Activated naive CD4-positive, alpha-beta T cell treated with anti-CD3 and anti-CD28 coated beads, Interleukin-2, amount 50 U/mL, for 72 hours (primary cell): ENCODE data around the gene CYBB. TPM values are rescaled to one million over a fixed set of nuclear protein-coding genes. Genes with fewer than 3 reads are reported as not detected.
A peak's percentile ranks its signal among the peaks of the same experiment; 100 is the strongest.
"Not testable (repeated sequence)": the region's sequence is repeated elsewhere in the genome, so short reads cannot be mapped to it uniquely, and the experiment has no call there.

ENCODE experiments used
- ATAC-seq, 2 donors: fragments of 150-1000 bp; cut with Tn5 transposase; 2 replicates each; pipeline ENCODE4 v1.10.0; 2021; ENCODE audit warnings: mild to moderate bottlenecking in 2 of 2, moderate library complexity in 2 of 2
- DNase-seq, 2 donors: peaks; one replicate each; pipeline ENCODE4 v3.0.0; 2021 to 2022; ENCODE audit warnings: low spot score in 2 of 2
- H3K27ac Mint-ChIP-seq, 2 donors: one replicate each; pipeline ENCODE4 v1.8.0; 2022; ENCODE audit warnings: mild to moderate bottlenecking in 2 of 2, mixed read lengths in 2 of 2
- H3K36me3 Mint-ChIP-seq, 2 donors: one replicate each; pipeline ENCODE4 v1.8.0; 2022; ENCODE audit warnings: mixed read lengths in 2 of 2
- H3K9me3 Mint-ChIP-seq, 2 donors: one replicate each; pipeline ENCODE4 v1.8.0; 2022; ENCODE audit warnings: mixed read lengths in 2 of 2
- total RNA-seq, 2 donors: library from RNA; stranded (reverse); gene quantifications; one replicate each; pipeline ENCODE4 v1.2.3, GENCODE V29; 2022

CYBB gene
- total RNA-seq: under 1 TPM in 1 of 2 donors, not detected in 1; 0.06 TPM

- ATAC-seq: no peak
- Mint-ChIP-seq H3K9me3 (no peaks in the 10 kb centered on the region), H3K36me3 (peaks cover 0 to 4% of the 10 kb centered on the region in 2 donors), H3K27ac (no peak within 1 kb of the TSS)
- DNase-seq: no peak
Measured at GRCh38 chrX:37779857-37780256, at the start of gene CYBB. Gene CYBB (plus strand): TSS chrX:37780059. CDS start chrX:37780078, 19 bp downstream.

GRCh38 chrX:37745354-37745753 is 34.5 kb upstream of the CYBB start:
- H3K36me3 Mint-ChIP-seq: peaks cover 0 to 5% of the 10 kb centered on the region in 2 donors
- no peaks in the 10 kb centered on the region for H3K9me3 Mint-ChIP-seq
- ATAC-seq (peak; percentile 33 to 38), DNase-seq (peak in 1 of 2 donors; percentile 64)
- H3K27ac Mint-ChIP-seq: peak overlapping the region in 1 of 2 donors; percentile 82

GRCh38 chrX:37745835-37746217 is 34.0 kb upstream of the CYBB start:
- Mint-ChIP-seq H3K9me3 (no peaks in the 10 kb centered on the region), H3K36me3 (peaks cover 0 to 5% of the 10 kb centered on the region in 2 donors), H3K27ac (peak overlapping the region; percentile 76 to 82)
- DNase-seq: no peak
- ATAC-seq: peak; percentile 57 to 67

- Mint-ChIP-seq H3K9me3 (peaks cover 0 to 3% of the 10 kb centered on the region in 2 donors), H3K36me3 (peaks cover 0 to 5% of the 10 kb centered on the region in 2 donors), H3K27ac (peak overlapping the region; percentile 77 to 82)
- DNase-seq (peak; percentile 26 to 58), ATAC-seq (peak; percentile 80 to 81)
Measured at GRCh38 chrX:37746218-37746941, 33.5 kb upstream of the CYBB start.

GRCh38 chrX:37746951-37747350 is 32.9 kb upstream of the CYBB start:
- ATAC-seq: no peak
- DNase-seq: no peak
- H3K27ac Mint-ChIP-seq: peak overlapping the region; percentile 77 to 82
- peaks cover 0 to 7% of the 10 kb centered on the region in 2 donors for H3K9me3 Mint-ChIP-seq
- peaks cover 0 to 5% of the 10 kb centered on the region in 2 donors for H3K36me3 Mint-ChIP-seq

GRCh38 chrX:37752281-37752680 is 27.6 kb upstream of the CYBB start:
- H3K27ac Mint-ChIP-seq: no peak overlapping the region

GRCh38 chrX:37752936-37753335 is 26.9 kb upstream of the CYBB start:
- Mint-ChIP-seq H3K9me3 (peaks cover 0 to 10% of the 10 kb centered on the region in 2 donors), H3K36me3 (no peaks in the 10 kb centered on the region), H3K27ac (no peak overlapping the region)
- ATAC-seq (no peak), DNase-seq (no peak)

More at GRCh38 chrX:37752281-37752680, 27.6 kb upstream of the CYBB start:
- H3K9me3 Mint-ChIP-seq: peaks cover 0 to 8% of the 10 kb centered on the region in 2 donors
- ATAC-seq (no peak), DNase-seq (no peak)
- no peaks in the 10 kb centered on the region for H3K36me3 Mint-ChIP-seq

- no peak overlapping the region for H3K27ac Mint-ChIP-seq
- peaks cover 1 to 10% of the 10 kb centered on the region in 2 donors for H3K9me3 Mint-ChIP-seq
- ATAC-seq: peak in 1 of 2 donors; percentile 28
- DNase-seq: no peak
- no peaks in the 10 kb centered on the region for H3K36me3 Mint-ChIP-seq
Measured at GRCh38 chrX:37753384-37753783, 26.5 kb upstream of the CYBB start.

- no peak for DNase-seq
- peak; percentile 81 to 89 for ATAC-seq
Measured at GRCh38 chrX:37754516-37754915, 25.3 kb upstream of the CYBB start.

GRCh38 chrX:37755025-37755424 is 24.8 kb upstream of the CYBB start:
- DNase-seq (no peak), ATAC-seq (peak; percentile 82 to 83)
- Mint-ChIP-seq H3K9me3 (peaks cover 3 to 10% of the 10 kb centered on the region in 2 donors), H3K27ac (no peak overlapping the region), H3K36me3 (no peaks in the 10 kb centered on the region)

More at GRCh38 chrX:37754516-37754915, 25.3 kb upstream of the CYBB start:
- H3K27ac Mint-ChIP-seq: no peak overlapping the region
- peaks cover 3 to 10% of the 10 kb centered on the region in 2 donors for H3K9me3 Mint-ChIP-seq
- H3K36me3 Mint-ChIP-seq: no peaks in the 10 kb centered on the region

- Mint-ChIP-seq H3K9me3 (peaks cover 3% of the 10 kb centered on the region in 2 donors), H3K36me3 (no peaks in the 10 kb centered on the region), H3K27ac (no peak overlapping the region)
- ATAC-seq (no peak), DNase-seq (no peak)
Measured at GRCh38 chrX:37757082-37757481, 22.8 kb upstream of the CYBB start.

GRCh38 chrX:37759351-37759750 is 20.5 kb upstream of the CYBB start:
- Mint-ChIP-seq H3K9me3 (peaks cover 3% of the 10 kb centered on the region in 2 donors), H3K36me3 (no peaks in the 10 kb centered on the region), H3K27ac (no peak overlapping the region)
- no peak for DNase-seq
- no peak for ATAC-seq

- Mint-ChIP-seq H3K27ac (no peak overlapping the region), H3K36me3 (no peaks in the 10 kb centered on the region), H3K9me3 (peaks cover 3% of the 10 kb centered on the region in 2 donors)
- DNase-seq (no peak), ATAC-seq (peak in 1 of 2 donors; percentile 51)
Measured at GRCh38 chrX:37759878-37760418, 19.9 kb upstream of the CYBB start.

- DNase-seq (no peak), ATAC-seq (no peak)
- no peaks in the 10 kb centered on the region for H3K36me3 Mint-ChIP-seq
- no peak overlapping the region for H3K27ac Mint-ChIP-seq
- peaks cover 0 to 2% of the 10 kb centered on the region in 2 donors for H3K9me3 Mint-ChIP-seq
Measured at GRCh38 chrX:37763400-37763799, 16.5 kb upstream of the CYBB start.

- Mint-ChIP-seq H3K36me3 (no peaks in the 10 kb centered on the region), H3K27ac (no peak overlapping the region), H3K9me3 (no peaks in the 10 kb centered on the region)
- no peak for DNase-seq
- no peak for ATAC-seq
Measured at GRCh38 chrX:37765507-37765906, 14.4 kb upstream of the CYBB start.

GRCh38 chrX:37767430-37767829 is 12.4 kb upstream of the CYBB start:
- no peaks in the 10 kb centered on the region for H3K9me3 Mint-ChIP-seq
- no peaks in the 10 kb centered on the region for H3K36me3 Mint-ChIP-seq
- ATAC-seq: no peak
- H3K27ac Mint-ChIP-seq: no peak overlapping the region
- DNase-seq: no peak

GRCh38 chrX:37768866-37769265 is 11.0 kb upstream of the CYBB start:
- ATAC-seq, H3K9me3 Mint-ChIP-seq, H3K27ac Mint-ChIP-seq, H3K36me3 Mint-ChIP-seq, DNase-seq: not testable (repeated sequence)
